HEK293 (cell line): ENCODE results near the gene UPP1.

Source experiments
- GLI4 ChIP-seq: fragments of 450-650 bp; formaldehyde crosslinking; IDR thresholded peaks from 2 replicates; pipeline ENCODE4 v1.5.1; 2016; ENCODE audit warnings: missing biosample characterization, missing genetic modification characterization
- MYNN ChIP-seq: fragments of 450-650 bp; formaldehyde crosslinking; IDR thresholded peaks from 2 replicates; pipeline ENCODE4 v1.5.1; 2016; ENCODE audit warnings: missing biosample characterization, missing genetic modification characterization, borderline replicate concordance
- MZF1 ChIP-seq: fragments of 450-650 bp; formaldehyde crosslinking; IDR thresholded peaks from 2 replicates; pipeline ENCODE4 v1.5.1; 2017; ENCODE audit warnings: missing biosample characterization, missing genetic modification characterization, borderline replicate concordance
- YY1 ChIP-seq: fragments of 450-650 bp; formaldehyde crosslinking; IDR thresholded peaks from 2 replicates; pipeline ENCODE4 v1.5.1; 2018; ENCODE audit warnings: missing biosample characterization, missing genetic modification characterization
- ZBTB8A ChIP-seq: fragments of 450-650 bp; formaldehyde crosslinking; IDR thresholded peaks from 2 replicates; pipeline ENCODE4 v1.5.1; 2016; ENCODE audit warnings: missing biosample characterization, missing genetic modification characterization
- ZNF585B ChIP-seq: fragments of 450-650 bp; formaldehyde crosslinking; IDR thresholded peaks from 2 replicates; pipeline ENCODE4 v1.5.1; 2016; ENCODE audit warnings: missing biosample characterization, missing genetic modification characterization
- TF ChIP-seq, protein P1 (sequence below): fragments of 450-650 bp; formaldehyde crosslinking; IDR thresholded peaks from 2 replicates; pipeline ENCODE4 v1.5.1; 2016; ENCODE audit warnings: missing biosample characterization, missing genetic modification characterization
- TF ChIP-seq, protein P2 (sequence below): fragments of 450-650 bp; formaldehyde crosslinking; IDR thresholded peaks from 2 replicates; pipeline ENCODE4 v1.5.1; 2016; ENCODE audit warnings: missing biosample characterization, missing genetic modification characterization

GRCh38 chr7:48140001-48140681 lies 51.1 kb downstream of the UPP1 start:
- TF ChIP-seq GLI4 (tag by site-specific recombination) (no peak), ZBTB8A (no peak), ZNF585B (tag by site-specific recombination) (no peak), YY1 (tag by site-specific recombination) (no peak), MYNN (tag by site-specific recombination) (no peak), MZF1 (tag by site-specific recombination) (no peak)
- TF ChIP-seq, protein P1, sequence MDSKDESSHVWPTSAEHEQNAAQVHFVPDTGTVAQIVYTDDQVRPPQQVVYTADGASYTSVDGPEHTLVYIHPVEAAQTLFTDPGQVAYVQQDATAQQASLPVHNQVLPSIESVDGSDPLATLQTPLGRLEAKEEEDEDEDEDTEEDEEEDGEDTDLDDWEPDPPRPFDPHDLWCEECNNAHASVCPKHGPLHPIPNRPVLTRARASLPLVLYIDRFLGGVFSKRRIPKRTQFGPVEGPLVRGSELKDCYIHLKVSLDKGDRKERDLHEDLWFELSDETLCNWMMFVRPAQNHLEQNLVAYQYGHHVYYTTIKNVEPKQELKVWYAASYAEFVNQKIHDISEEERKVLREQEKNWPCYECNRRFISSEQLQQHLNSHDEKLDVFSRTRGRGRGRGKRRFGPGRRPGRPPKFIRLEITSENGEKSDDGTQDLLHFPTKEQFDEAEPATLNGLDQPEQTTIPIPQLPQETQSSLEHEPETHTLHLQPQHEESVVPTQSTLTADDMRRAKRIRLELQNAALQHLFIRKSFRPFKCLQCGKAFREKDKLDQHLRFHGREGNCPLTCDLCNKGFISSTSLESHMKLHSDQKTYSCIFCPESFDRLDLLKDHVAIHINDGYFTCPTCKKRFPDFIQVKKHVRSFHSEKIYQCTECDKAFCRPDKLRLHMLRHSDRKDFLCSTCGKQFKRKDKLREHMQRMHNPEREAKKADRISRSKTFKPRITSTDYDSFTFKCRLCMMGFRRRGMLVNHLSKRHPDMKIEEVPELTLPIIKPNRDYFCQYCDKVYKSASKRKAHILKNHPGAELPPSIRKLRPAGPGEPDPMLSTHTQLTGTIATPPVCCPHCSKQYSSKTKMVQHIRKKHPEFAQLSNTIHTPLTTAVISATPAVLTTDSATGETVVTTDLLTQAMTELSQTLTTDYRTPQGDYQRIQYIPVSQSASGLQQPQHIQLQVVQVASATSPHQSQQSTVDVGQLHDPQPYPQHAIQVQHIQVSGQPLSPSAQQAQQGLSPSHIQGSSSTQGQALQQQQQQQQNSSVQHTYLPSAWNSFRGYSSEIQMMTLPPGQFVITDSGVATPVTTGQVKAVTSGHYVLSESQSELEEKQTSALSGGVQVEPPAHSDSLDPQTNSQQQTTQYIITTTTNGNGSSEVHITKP = no peak
- TF ChIP-seq, protein P2, sequence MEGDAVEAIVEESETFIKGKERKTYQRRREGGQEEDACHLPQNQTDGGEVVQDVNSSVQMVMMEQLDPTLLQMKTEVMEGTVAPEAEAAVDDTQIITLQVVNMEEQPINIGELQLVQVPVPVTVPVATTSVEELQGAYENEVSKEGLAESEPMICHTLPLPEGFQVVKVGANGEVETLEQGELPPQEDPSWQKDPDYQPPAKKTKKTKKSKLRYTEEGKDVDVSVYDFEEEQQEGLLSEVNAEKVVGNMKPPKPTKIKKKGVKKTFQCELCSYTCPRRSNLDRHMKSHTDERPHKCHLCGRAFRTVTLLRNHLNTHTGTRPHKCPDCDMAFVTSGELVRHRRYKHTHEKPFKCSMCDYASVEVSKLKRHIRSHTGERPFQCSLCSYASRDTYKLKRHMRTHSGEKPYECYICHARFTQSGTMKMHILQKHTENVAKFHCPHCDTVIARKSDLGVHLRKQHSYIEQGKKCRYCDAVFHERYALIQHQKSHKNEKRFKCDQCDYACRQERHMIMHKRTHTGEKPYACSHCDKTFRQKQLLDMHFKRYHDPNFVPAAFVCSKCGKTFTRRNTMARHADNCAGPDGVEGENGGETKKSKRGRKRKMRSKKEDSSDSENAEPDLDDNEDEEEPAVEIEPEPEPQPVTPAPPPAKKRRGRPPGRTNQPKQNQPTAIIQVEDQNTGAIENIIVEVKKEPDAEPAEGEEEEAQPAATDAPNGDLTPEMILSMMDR (tag by site-specific recombination) = no peak
